K562 (cell line): ENCODE measurements around the gene MRPS10. TPM values are rescaled to one million over a fixed set of nuclear protein-coding genes. Genes with fewer than 3 reads are reported as not detected.

Source experiments
- AFF1 ChIP-seq, 2 experiments: fragments of 450-650 bp; IDR thresholded peaks; 2 replicates each; pipeline ENCODE4 v1.6.1; 2018; ENCODE audit warnings: mild to moderate bottlenecking in 2 of 2, low read depth in 1 of 2; ENCODE audit not compliant: partially characterized antibody in 2 of 2
- DPF2 ChIP-seq: fragments of 450-650 bp; IDR thresholded peaks from 2 replicates; pipeline ENCODE4 v1.6.1; 2016
- EP300 ChIP-seq: IDR thresholded peaks from 2 replicates; pipeline ENCODE4 v1.6.1; 2012; ENCODE audit warnings: low read length, improper control_type of control experiment
- ILF3 ChIP-seq: fragments of 450-650 bp; IDR thresholded peaks from 2 replicates; pipeline ENCODE4 v1.6.1; 2018; ENCODE audit warnings: antibody characterized with exemption, mild to moderate bottlenecking, moderate library complexity, borderline replicate concordance
- ILK ChIP-seq: fragments of 450-650 bp; IDR thresholded peaks from 2 replicates; pipeline ENCODE4 v1.6.1; 2016; ENCODE audit warnings: missing genetic modification characterization, low read depth, mild to moderate bottlenecking, missing compliant biosample characterization, moderate library complexity, borderline replicate concordance
- MEF2D ChIP-seq: conservative IDR thresholded peaks from 2 replicates; pipeline ENCODE4 v1.6.1; 2016; ENCODE audit warnings: low read depth, missing genetic modification characterization, missing compliant biosample characterization
- MLLT1 ChIP-seq, 2 experiments: fragments of 450-650 bp; IDR thresholded peaks; 2 replicates each; pipeline ENCODE4 v1.6.1; 2016
- MYC ChIP-seq, 2 experiments: fragments of 250-450 bp in 1 of 2; sonication (Bioruptor Pico) in 1 of 2; IDR thresholded peaks; 2 replicates each; pipeline versions ENCODE4 v1.5.1 to v1.6.1; 2012 to 2021; ENCODE audit warnings: low read depth in 2 of 2, borderline replicate concordance in 1 of 2, improper control_type of control experiment in 1 of 2, low read length in 1 of 2, mild to moderate bottlenecking in 1 of 2, moderate library complexity in 1 of 2
- SIRT6 ChIP-seq: IDR thresholded peaks from one replicate; pipeline ENCODE4 v1.6.1; 2012; ENCODE audit warnings: low read depth, mild to moderate bottlenecking, control low read depth, inconsistent platforms, low read length, moderate library complexity
- SMC3 ChIP-seq: conservative IDR thresholded peaks from 2 replicates; pipeline ENCODE4 v1.6.1; 2011; ENCODE audit warnings: low read depth, low read length, improper control_type of control experiment; ENCODE audit not compliant: insufficient read depth
- TCF7 ChIP-seq: sonication (generic); IDR thresholded peaks from 2 replicates; pipeline ENCODE4 v1.6.1; 2016; ENCODE audit warnings: antibody characterized with exemption, borderline replicate concordance
- YBX1 ChIP-seq: fragments of 450-650 bp; IDR thresholded peaks from 2 replicates; pipeline ENCODE4 v1.7.1; 2016; ENCODE audit warnings: mild to moderate bottlenecking
- ZBED1 ChIP-seq: IDR thresholded peaks from 2 replicates; pipeline ENCODE4 v1.6.1; 2014
- ZFP36 ChIP-seq: fragments of 150-350 bp; IDR thresholded peaks from 2 replicates; pipeline ENCODE4 v1.6.1; 2018; ENCODE audit warnings: low read length, low read depth; ENCODE audit not compliant: partially characterized antibody
- ZSCAN29 ChIP-seq: fragments of 450-650 bp; IDR thresholded peaks from 2 replicates; pipeline ENCODE4 v1.6.1; 2017
- polyA plus RNA-seq, 8 experiments: library from polyadenylated mRNA; depleted of rRNA in 4 of 8; stranded (reverse) in 5 of 8; unstranded in 3 of 8; fragments of >200 nt; fragmentation: Nextera tagmentation in 2 of 8; fragmentation: Illumina TruSeq in 1 of 8; extraction: Ambion mirVana in 2 of 8; extraction: Trizol in 1 of 8; gene quantifications; 2 replicates each; pipeline versions ENCODE4 v1.2.1 to v1.2.3, GENCODE V29; 2011 to 2014; ENCODE audit warnings: inconsistent platforms in 1 of 8, missing spikeins in 1 of 8
- total RNA-seq, 7 experiments: library from RNA; depleted of rRNA in 6 of 7; stranded (reverse); fragments of >200 nt in 6 of 7; fragmentation: Illumina TruSeq in 2 of 7; extraction: Trizol in 2 of 7; gene quantifications; 2 replicates each; pipeline versions ENCODE4 v1.2.1 to v1.2.3, GENCODE V29; 2011 to 2021; ENCODE audit warnings: low replicate concordance in 1 of 7
- TF ChIP-seq, protein P1 (sequence below): fragments of 450-650 bp; IDR thresholded peaks from 2 replicates; pipeline ENCODE4 v1.6.1; 2016

MRPS10 gene
- total and polyA plus RNA-seq, 9 of the 15 experiments (the other 6 are each of a cell fraction or from before 2014, with no cell fraction given) = 48.6 to 166 (median 93.7) TPM

- TF ChIP-seq, protein P1, sequence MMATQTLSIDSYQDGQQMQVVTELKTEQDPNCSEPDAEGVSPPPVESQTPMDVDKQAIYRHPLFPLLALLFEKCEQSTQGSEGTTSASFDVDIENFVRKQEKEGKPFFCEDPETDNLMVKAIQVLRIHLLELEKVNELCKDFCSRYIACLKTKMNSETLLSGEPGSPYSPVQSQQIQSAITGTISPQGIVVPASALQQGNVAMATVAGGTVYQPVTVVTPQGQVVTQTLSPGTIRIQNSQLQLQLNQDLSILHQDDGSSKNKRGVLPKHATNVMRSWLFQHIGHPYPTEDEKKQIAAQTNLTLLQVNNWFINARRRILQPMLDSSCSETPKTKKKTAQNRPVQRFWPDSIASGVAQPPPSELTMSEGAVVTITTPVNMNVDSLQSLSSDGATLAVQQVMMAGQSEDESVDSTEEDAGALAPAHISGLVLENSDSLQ = no peak
- TF ChIP-seq YBX1 (no peak), ZFP36 (no peak), TCF7 (no peak), ILF3 (no peak), ILK (no peak), EP300 (peak; percentile 55), SIRT6 (no peak), ZBED1 (no peak), DPF2 (peak; percentile 35; the same call in 1 of the 2 replicates), ZSCAN29 (no peak), MYC (IDR thresholded peaks at IDR 0.05; ENCODE audit: low read depth, low read length) (no peak), MYC (CRISPR knock-in tag; IDR thresholded peaks at IDR 0.05; ENCODE audit: borderline replicate concordance, low read depth) (no peak), MEF2D (tag) (no peak), MLLT1 (IDR thresholded peaks at IDR 0.05) (peak in 1 of 2 experiments; percentile 55; a peak in 1 of 4 replicates), SMC3 (no peak), AFF1 (IDR thresholded peaks at IDR 0.05; ENCODE audit: low read depth in 1 of 2, partially characterized antibody in 2 of 2) (no peak)
Observed at GRCh38 chr6:42229506-42230119, 12.0 kb upstream of the MRPS10 start (continued).
